Myocyte (in vitro differentiated cells): ENCODE data around the gene RBM15. TPM values are rescaled to one million over a fixed set of nuclear protein-coding genes. Genes with fewer than 3 reads are reported as not detected.

Experiments used
- total RNA-seq: library from RNA; depleted of rRNA; stranded (reverse); fragments of >200 nt; gene quantifications from 2 replicates; pipeline ENCODE4 v1.2.3, GENCODE V29; 2014

Gene RBM15
- total RNA-seq, 1 donor from 2014 or later = 32.2 TPM

Other genes with a start within 250 kb of the RBM15 start
- gene UBL4B, start 226.9 kb upstream of the RBM15 start, total RNA-seq = not detected in 2 replicates
- 0.37 and 0.47 TPM in 2 replicates for gene SLC6A17, start 188.9 kb upstream of the RBM15 start, total RNA-seq
- 3.6 and 9.5 TPM in 2 replicates for gene KCNC4, start 129.1 kb upstream of the RBM15 start, total RNA-seq
- 26.9 and 38.2 TPM in 2 replicates for gene SLC16A4, start 51.6 kb downstream of the RBM15 start, total RNA-seq
- gene LAMTOR5, start 68.3 kb downstream of the RBM15 start, total RNA-seq = 102 TPM in 2 replicates
- not detected in 2 replicates for gene PROK1, start 111.8 kb downstream of the RBM15 start, total RNA-seq
- 0.42 TPM in 1 of 2 replicates, not detected in the other for gene KCNA10, start 179.8 kb downstream of the RBM15 start, total RNA-seq